WTC11 (cell line): ENCODE measurements around the gene DNAH7. TPM values are rescaled to one million over a fixed set of nuclear protein-coding genes. Genes with fewer than 3 reads are reported as not detected.

Experiments used
- ATAC-seq: fragments of 200-7000 bp; cut with Tn5 transposase; 2 replicates; pipeline ENCODE4 v1.10.0; 2021; ENCODE audit warnings: mild to moderate bottlenecking, moderate library complexity
- CTCF ChIA-PET: fragments of 300-600 bp; sonication (Branson Sonifier 250); formaldehyde crosslinking; loops from one replicate; lab custom pipeline; 2021; ENCODE audit warnings: antibody characterized with exemption; lab: Charles Lee
- POLR2A ChIA-PET: fragments of 350-600 bp; sonication (Branson Sonifier 250); formaldehyde crosslinking; loops from one replicate; lab custom pipeline; 2021; ENCODE audit warnings: antibody characterized with exemption; lab: Charles Lee
- DNase-seq: peaks from one replicate; pipeline ENCODE4 v3.0.0; 2021; ENCODE audit warnings: low spot score
- H3K27ac Mint-ChIP-seq: 2 replicates; pipeline ENCODE4 v1.8.0; 2021; ENCODE audit warnings: mixed read lengths
- H3K27me3 Mint-ChIP-seq: 2 replicates; pipeline ENCODE4 v1.8.0; 2021; ENCODE audit warnings: low read depth, mild to moderate bottlenecking, moderate library complexity, mixed read lengths
- H3K36me3 Mint-ChIP-seq: 2 replicates; pipeline ENCODE4 v1.8.0; 2021; ENCODE audit warnings: mixed read lengths
- H3K4me1 Mint-ChIP-seq: 2 replicates; pipeline ENCODE4 v1.8.0; 2022; ENCODE audit warnings: mixed read lengths
- H3K4me3 Mint-ChIP-seq: 2 replicates; pipeline ENCODE4 v1.8.0; 2021; ENCODE audit warnings: mild to moderate bottlenecking, moderate library complexity, mixed read lengths
- H3K9me3 Mint-ChIP-seq: 2 replicates; pipeline ENCODE4 v1.8.0; 2021; ENCODE audit warnings: mixed read lengths
- AR ChIP-seq: fragments of 250-450 bp; sonication (Bioruptor Pico); IDR thresholded peaks from 2 replicates; pipeline ENCODE4 v1.9.0; 2021; ENCODE audit warnings: mild to moderate bottlenecking
- ATF1 ChIP-seq: sonication (generic); formaldehyde crosslinking; IDR thresholded peaks from 2 replicates; pipeline ENCODE4 v1.8.1; 2023; ENCODE audit warnings: mild to moderate bottlenecking, moderate library complexity, missing genetic modification reagents
- ATF3 ChIP-seq: sonication (generic); formaldehyde crosslinking; conservative IDR thresholded peaks from 2 replicates; pipeline ENCODE4 v1.8.1; 2022; ENCODE audit warnings: mild to moderate bottlenecking, missing genetic modification reagents
- CDX4 ChIP-seq: fragments of 250-450 bp; sonication (Bioruptor Pico); IDR thresholded peaks from 2 replicates; pipeline ENCODE4 v1.9.0; 2021; ENCODE audit warnings: moderate library complexity, mild to moderate bottlenecking, inconsistent platforms, borderline replicate concordance
- GRHL2 ChIP-seq: fragments of 250-450 bp; sonication (Bioruptor Pico); IDR thresholded peaks from 2 replicates; pipeline ENCODE4 v1.8.0; 2022; ENCODE audit warnings: mild to moderate bottlenecking, moderate library complexity; ENCODE audit not compliant: insufficient replicate concordance, severe bottlenecking
- MXD4 ChIP-seq: fragments of 250-450 bp; sonication (Bioruptor Pico); IDR thresholded peaks from 2 replicates; pipeline ENCODE4 v1.8.0; 2021; ENCODE audit warnings: mild to moderate bottlenecking, moderate library complexity, borderline replicate concordance
- NR1H2 ChIP-seq: sonication (generic); formaldehyde crosslinking; IDR thresholded peaks from 2 replicates; pipeline ENCODE4 v1.9.0; 2021; ENCODE audit warnings: mild to moderate bottlenecking, moderate library complexity, missing genetic modification reagents
- PRRX2 ChIP-seq: fragments of 250-450 bp; sonication (Bioruptor Pico); IDR thresholded peaks from 2 replicates; pipeline ENCODE4 v1.8.0; 2021; ENCODE audit warnings: mild to moderate bottlenecking
- SMAD3 ChIP-seq: sonication (generic); formaldehyde crosslinking; IDR thresholded peaks from 2 replicates; pipeline ENCODE4 v1.8.0; 2022; ENCODE audit warnings: missing genetic modification reagents, mild to moderate bottlenecking, borderline replicate concordance
- ZBTB43 ChIP-seq: sonication (generic); formaldehyde crosslinking; IDR thresholded peaks from 2 replicates; pipeline ENCODE4 v1.8.1; 2023; ENCODE audit warnings: mild to moderate bottlenecking, missing genetic modification reagents
- ZMAT4 ChIP-seq: fragments of 250-450 bp; sonication (Bioruptor Pico); IDR thresholded peaks from 2 replicates; pipeline ENCODE4 v1.9.0; 2021; ENCODE audit warnings: mild to moderate bottlenecking
- ZNF138 ChIP-seq: sonication (generic); formaldehyde crosslinking; conservative IDR thresholded peaks from 2 replicates; pipeline ENCODE4 v1.8.1; 2022; ENCODE audit warnings: mild to moderate bottlenecking, moderate library complexity, missing genetic modification reagents
- ZNF532 ChIP-seq: fragments of 250-450 bp; sonication (Bioruptor Pico); IDR thresholded peaks from 2 replicates; pipeline ENCODE4 v1.9.0; 2021; ENCODE audit warnings: mild to moderate bottlenecking, borderline replicate concordance
- ZNF671 ChIP-seq: fragments of 250-450 bp; sonication (Bioruptor Pico); IDR thresholded peaks from 2 replicates; pipeline ENCODE4 v1.8.0; 2021; ENCODE audit warnings: mild to moderate bottlenecking
- total RNA-seq: library from RNA; stranded (reverse); gene quantifications from 3 replicates; pipeline ENCODE4 v1.2.3, GENCODE V29; 2021

Gene DNAH7
- total RNA-seq, 1 experiment from 2014 or later: 0.04 TPM

- TF ChIP-seq ATF3 (CRISPR knock-in tag) (no peak), CDX4 (CRISPR knock-in tag) (no peak), ZNF671 (CRISPR knock-in tag) (no peak)
- TF ChIP-seq, all 79 proteins: peak for 0
Observed at GRCh38 chr2:195859513-195859912, 209.1 kb downstream of the DNAH7 start (continued).

- no peaks in the 10 kb centered on the region for H3K36me3 Mint-ChIP-seq
- TF ChIP-seq PRRX2 (CRISPR knock-in tag): no peak
- TF ChIP-seq ZNF532 (CRISPR knock-in tag): no peak
- TF ChIP-seq AR: no peak
- TF ChIP-seq ZNF671 (CRISPR knock-in tag): no peak
- no peak for TF ChIP-seq ZMAT4 (CRISPR knock-in tag)
- no peak for TF ChIP-seq NR1H2 (CRISPR knock-in tag)
- no peak for TF ChIP-seq ZNF138 (CRISPR knock-in tag)
- no peak for TF ChIP-seq ATF1 (CRISPR knock-in tag)
- TF ChIP-seq, all 79 proteins: peak for 0
- Mint-ChIP-seq H3K4me1 (no peaks in the 10 kb centered on the region), H3K4me3 (no peak overlapping the region), H3K9me3 (no peaks in the 10 kb centered on the region), H3K27me3 (no peaks in the 10 kb centered on the region), H3K27ac (no peak overlapping the region)
- ATAC-seq (no peak), DNase-seq (no peak)
- CTCF ChIA-PET: no interaction called here
- POLR2A ChIA-PET: no interaction called here
Observed at GRCh38 chr2:195857132-195857531, 211.5 kb downstream of the DNAH7 start.

- no peak for DNase-seq
- CTCF ChIA-PET: no interaction called here
- POLR2A ChIA-PET: no interaction called here
- no peak overlapping the region for H3K4me3 Mint-ChIP-seq
- TF ChIP-seq ZNF138 (CRISPR knock-in tag) (no peak), GRHL2 (CRISPR knock-in tag) (no peak), MXD4 (CRISPR knock-in tag) (no peak), ZMAT4 (CRISPR knock-in tag) (no peak), ZBTB43 (no peak), SMAD3 (CRISPR knock-in tag) (no peak), ATF1 (CRISPR knock-in tag) (no peak)
- H3K36me3 Mint-ChIP-seq: no peaks in the 10 kb centered on the region
- no peaks in the 10 kb centered on the region for H3K4me1 Mint-ChIP-seq
- peaks cover 3% of the 10 kb centered on the region for H3K9me3 Mint-ChIP-seq
- no peaks in the 10 kb centered on the region for H3K27me3 Mint-ChIP-seq
- ATAC-seq: no peak
- H3K27ac Mint-ChIP-seq: no peak overlapping the region
Observed at GRCh38 chr2:195850764-195851163, 217.9 kb downstream of the DNAH7 start.
